Spleen (tissue), 11 donors: ENCODE measurements around the gene SLC38A10. TPM values are rescaled to one million over a fixed set of nuclear protein-coding genes. Genes with fewer than 3 reads are reported as not detected.

Source experiments
- DNase-seq: peaks from one replicate; pipeline ENCODE4 v3.0.0-alpha.2; 2020
- H3K27ac ChIP-seq, 8 donors: fragments of 200-600 bp; sonication (generic) in 7 of 8; 1 replicate in 4 of 8; 2 replicates in 4 of 8; pipeline versions ENCODE4 v1.5.0 to v1.8.0; 2016 to 2021; ENCODE audit warnings: inconsistent platforms in 4 of 8, mild to moderate bottlenecking in 4 of 8, moderate library complexity in 1 of 8
- H3K27me3 ChIP-seq, 7 donors: fragments of 200-600 bp; sonication (generic) in 6 of 7; replicated peaks in 1 of 7; 1 replicate in 4 of 7; 2 replicates in 3 of 7; pipeline versions ENCODE4 v1.5.0 to v1.8.0; 2016 to 2021; ENCODE audit warnings: inconsistent platforms in 3 of 7, mild to moderate bottlenecking in 1 of 7
- H3K36me3 ChIP-seq, 6 donors: fragments of 200-600 bp; sonication (generic) in 5 of 6; 1 replicate in 4 of 6; 2 replicates in 2 of 6; pipeline versions ENCODE4 v1.5.0 to v1.8.0; 2016 to 2021; ENCODE audit warnings: inconsistent platforms in 2 of 6
- H3K4me1 ChIP-seq, 6 donors: fragments of 200-600 bp; sonication (generic) in 5 of 6; 1 replicate in 3 of 6; 2 replicates in 3 of 6; pipeline versions ENCODE4 v1.5.0 to v1.8.0; 2016 to 2021; ENCODE audit warnings: inconsistent platforms in 3 of 6
- H3K4me3 ChIP-seq, 8 donors: fragments of 200-600 bp; sonication (generic) in 7 of 8; 1 replicate in 4 of 8; 2 replicates in 4 of 8; pipeline versions ENCODE4 v1.5.0 to v1.8.0; 2016 to 2021; ENCODE audit warnings: inconsistent platforms in 4 of 8, mild to moderate bottlenecking in 4 of 8, moderate library complexity in 2 of 8
- H3K9me3 ChIP-seq, 8 donors: fragments of 200-600 bp; sonication (generic) in 7 of 8; 1 replicate in 4 of 8; 2 replicates in 4 of 8; pipeline versions ENCODE4 v1.5.0 to v1.8.0; 2016 to 2021; ENCODE audit warnings: inconsistent platforms in 4 of 8
- CTCF ChIP-seq, 11 experiments: fragments of 200-600 bp in 7 of 11; fragments of 450-650 bp in 4 of 11; sonication (generic) in 4 of 11; IDR thresholded peaks in 8 of 11; conservative IDR thresholded peaks in 3 of 11; 1 replicate in 7 of 11; 2 replicates in 4 of 11; pipeline versions ENCODE4 v1.4.0 to v1.8.0; 2016 to 2021; ENCODE audit warnings: antibody characterized with exemption in 11 of 11, inconsistent platforms in 4 of 11, mild to moderate bottlenecking in 1 of 11
- POLR2A ChIP-seq, 3 donors: fragments of 450-650 bp; IDR thresholded peaks; one replicate each; pipeline ENCODE4 v1.5.1; 2017; ENCODE audit warnings: antibody characterized with exemption in 3 of 3, mild to moderate bottlenecking in 1 of 3
- POLR2AphosphoS5 ChIP-seq, 3 donors: sonication (generic); formaldehyde crosslinking; IDR thresholded peaks; one replicate each; pipeline ENCODE4 v1.5.1; 2017; ENCODE audit warnings: antibody characterized with exemption in 3 of 3
- WGBS, 5 donors: extraction: QIAGEN DNeasy Blood & Tissue Kit in 3 of 5; methylation state at CpG; one replicate each; pipeline versions ENCODE4 v1.1.5 to v1.1.7; 2013 to 2018; 5-methylcytosine and 5-hydroxymethylcytosine counted together
- intact Hi-C: fragments of 100-400 bp; cut with DNase I; formaldehyde crosslinking; loops from one replicate; pipeline ENCODE4 v1.15.0; 2023; ENCODE audit warnings: low total_unique reads
- polyA plus RNA-seq, 3 donors: library from polyadenylated mRNA; stranded (reverse); fragments of 200-250 nt; gene quantifications; one replicate each; pipeline ENCODE4 v1.2.1, GENCODE V29; 2013
- total RNA-seq, 7 donors: library from RNA; depleted of rRNA in 3 of 7; stranded (reverse); fragments of >200 nt in 3 of 7; fragmentation: NEBNext Ultra II Directional in 4 of 7; extraction: Animal tissue kit (Norgen Biotek cat#: 25700) in 4 of 7; gene quantifications; one replicate each; pipeline versions ENCODE4 v1.1.0 to v1.2.1, GENCODE V29; 2016 to 2021
- donor health status: healthy with polysubstance abuse.
- donor health status: DM: no; HTN: no; CAD: no; lungs with moderate emphysema.
- donor health status: DM: no; HTN: no; CAD: no.
- donor health status: Bipolar disorder and iron deficiency.
- donor health status: healthy.
- donor health status: DM: no; HTN: no; CAD: no.
- donor health status: DM: yes; HTN: yes; CAD: no.

SLC38A10 gene
- total and polyA plus RNA-seq, 10 donors = 54.9 to 112 (median 86.6) TPM

DNA sequence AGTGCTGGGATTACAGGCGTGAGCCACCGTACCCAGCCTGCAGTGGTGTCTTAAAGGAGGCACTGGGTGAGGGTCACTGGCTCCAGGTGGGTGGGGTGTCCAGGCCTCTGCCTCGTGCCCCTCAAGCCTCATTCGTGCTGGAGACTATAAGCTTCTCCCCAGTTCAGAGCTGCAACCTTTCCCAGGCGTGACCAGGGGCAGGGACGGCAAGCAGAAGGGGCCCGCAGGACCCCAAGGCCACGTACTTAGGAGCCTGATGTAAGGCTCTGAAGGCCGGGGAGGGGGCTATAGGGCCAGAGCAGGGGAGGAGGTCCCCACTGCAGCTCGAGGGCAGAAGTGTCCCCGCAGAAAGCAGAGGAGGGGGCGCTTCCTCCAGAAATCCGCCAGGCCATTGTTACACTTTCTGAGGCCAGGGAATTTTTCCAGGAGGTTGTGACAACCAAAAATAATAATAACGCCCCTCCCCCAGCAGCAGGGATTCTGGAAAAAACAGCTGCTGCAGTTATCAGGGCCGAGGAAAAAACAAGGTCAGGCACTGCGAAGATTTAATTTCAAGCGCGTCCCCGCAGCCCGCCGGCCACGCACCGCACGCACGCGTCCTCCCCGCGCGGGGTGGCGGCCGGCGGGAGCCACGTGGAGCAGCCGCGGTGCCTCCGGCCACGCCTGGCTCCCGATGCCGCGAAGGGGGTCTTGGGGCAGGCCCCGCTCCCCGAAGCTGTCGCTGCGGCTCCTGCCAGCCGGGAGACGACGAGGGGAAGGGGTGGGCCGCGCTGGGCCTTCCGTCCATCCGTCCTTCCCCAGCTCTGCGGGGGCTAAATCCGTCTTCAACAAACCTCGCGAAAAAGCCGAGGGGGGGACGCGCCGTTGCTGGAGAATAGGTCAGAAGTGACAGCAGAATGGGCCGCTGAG lies 45.8 kb upstream of the SLC38A10 start:
- Histone ChIP-seq H3K36me3 (no peaks in the 10 kb centered on the region), H3K9me3 (no peaks in the 10 kb centered on the region), H3K4me1 (peaks cover 26 to 93% (median 88%) of the 10 kb centered on the region in 6 donors), H3K27ac (peak overlapping the region; percentile 84 to 94 (median 90)), H3K27me3 (peaks cover 0 to 96% (median 62%) of the 10 kb centered on the region in 7 donors), H3K4me3 (peak overlapping the region in 7 of 8 donors; percentile 31 to 83 (median 63))
- intact Hi-C loops = no loop called here
- peak; percentile 75 for DNase-seq
- TF ChIP-seq CTCF (IDR thresholded peaks at IDR 0.05 in 8 of 11, conservative IDR thresholded peaks at IDR 0.05 in 3 of 11) (no peak), POLR2AphosphoS5 (IDR thresholded peaks at IDR 0.05) (peak in 2 of 3 donors; percentile 33 to 68), POLR2A (IDR thresholded peaks at IDR 0.05) (peak in 1 of 3 donors; percentile 34)
- WGBS, 5 donors = 15 to 31% (median 22%) methylated on average over 49 to 60 of the region's 60 CpGs

- peak overlapping the region in 1 of 8 donors; percentile 24 for H3K4me3 ChIP-seq
- H3K9me3 ChIP-seq = no peaks in the 10 kb centered on the region
- WGBS, 5 donors = 48 to 79% (median 55%) methylated on average over 4 to 11 of the region's 11 CpGs
- peaks cover 19 to 83% (median 78%) of the 10 kb centered on the region in 6 donors for H3K4me1 ChIP-seq
- peaks cover 0 to 96% (median 54%) of the 10 kb centered on the region in 7 donors for H3K27me3 ChIP-seq
- no peaks in the 10 kb centered on the region for H3K36me3 ChIP-seq
- TF ChIP-seq POLR2AphosphoS5 (IDR thresholded peaks at IDR 0.05) (peak in 1 of 3 donors; percentile 51), POLR2A (IDR thresholded peaks at IDR 0.05) (no peak)
- peak overlapping the region; percentile 68 to 94 (median 90) for H3K27ac ChIP-seq
- intact Hi-C loops = no loop called here
- DNase-seq = peak; percentile 72
These were observed 44.6 kb upstream of the SLC38A10 start for GRCh38 chr17:81339534-81340296.

- DNase-seq = no peak
- Histone ChIP-seq H3K36me3 (no peaks in the 10 kb centered on the region), H3K27me3 (peaks cover 0 to 96% (median 48%) of the 10 kb centered on the region in 7 donors), H3K4me1 (peaks cover 15 to 78% (median 72%) of the 10 kb centered on the region in 6 donors), H3K9me3 (no peaks in the 10 kb centered on the region), H3K4me3 (peak overlapping the region in 1 of 8 donors; percentile 24), H3K27ac (peak overlapping the region; percentile 12 to 94 (median 90))
- WGBS, 5 donors = 39 to 63% (median 57%) methylated on average over 4 of the region's 4 CpGs
- intact Hi-C loops = no loop called here
- TF ChIP-seq CTCF (IDR thresholded peaks at IDR 0.05 in 8 of 11, conservative IDR thresholded peaks at IDR 0.05 in 3 of 11) (no peak), POLR2A (IDR thresholded peaks at IDR 0.05) (no peak), POLR2AphosphoS5 (IDR thresholded peaks at IDR 0.05) (no peak)
These were observed 44.1 kb upstream of the SLC38A10 start for GRCh38 chr17:81339191-81339533.

DNA sequence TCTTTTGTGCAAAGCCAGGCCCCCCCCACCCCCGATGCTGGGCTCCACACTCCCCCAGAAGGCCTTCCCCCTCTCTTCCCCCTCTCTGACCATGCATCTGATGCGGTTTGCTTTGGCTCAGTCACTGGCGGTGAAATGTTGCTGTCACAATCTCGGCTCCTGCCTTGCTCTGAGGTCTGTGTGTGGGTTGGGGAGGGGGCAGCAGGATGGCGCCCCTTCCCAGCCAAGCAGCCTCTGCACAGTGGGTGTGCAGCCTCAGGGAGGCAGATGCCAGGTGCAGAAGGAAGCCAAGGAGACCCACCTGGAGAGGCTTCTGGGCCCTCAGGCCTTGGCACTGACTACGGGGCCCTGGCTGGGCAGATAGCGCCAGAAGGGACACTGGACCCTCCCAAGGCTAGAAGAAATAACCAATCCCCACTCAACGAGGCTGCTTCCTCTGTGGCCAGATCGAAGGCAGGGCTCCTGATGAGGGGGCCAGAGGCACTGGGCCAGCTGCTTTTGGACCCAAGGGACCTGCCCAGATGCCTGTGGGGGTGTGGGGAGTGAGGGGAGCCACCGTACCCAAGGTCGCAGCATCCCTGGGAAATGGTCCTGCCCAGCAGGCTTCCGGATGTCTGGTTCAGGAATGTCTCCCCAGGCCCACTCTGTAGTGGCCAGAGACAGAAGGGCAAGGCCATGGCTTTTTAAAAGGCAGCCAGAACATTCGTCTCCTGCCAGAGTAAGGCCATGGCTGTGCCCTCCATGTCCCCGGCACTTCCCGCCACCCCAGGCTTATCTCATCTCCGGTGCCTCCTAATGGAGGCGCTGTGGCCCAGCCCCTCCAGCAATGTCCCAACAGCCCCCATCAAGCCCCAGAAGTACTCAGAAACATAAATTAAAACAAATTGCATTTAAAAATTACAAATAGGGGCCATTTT lies 43.4 kb upstream of the SLC38A10 start:
- Histone ChIP-seq H3K4me1 (peaks cover 15 to 72% (median 66%) of the 10 kb centered on the region in 6 donors), H3K27ac (peak overlapping the region; percentile 12 to 94 (median 90)), H3K4me3 (no peak overlapping the region), H3K36me3 (no peaks in the 10 kb centered on the region), H3K27me3 (peaks cover 0 to 96% (median 42%) of the 10 kb centered on the region in 7 donors), H3K9me3 (no peaks in the 10 kb centered on the region)
- intact Hi-C loops = no loop called here
- TF ChIP-seq CTCF (IDR thresholded peaks at IDR 0.05 in 8 of 11, conservative IDR thresholded peaks at IDR 0.05 in 3 of 11) (peak in 2 of 11 experiments; percentile 15 to 16), POLR2A (IDR thresholded peaks at IDR 0.05) (no peak), POLR2AphosphoS5 (IDR thresholded peaks at IDR 0.05) (peak; percentile 76 to 82 (median 77))
- peak; percentile 82 for DNase-seq
- WGBS, 5 donors = 41 to 65% (median 57%) methylated on average over 13 to 17 of the region's 17 CpGs
